ENCODE data around the gene MED14. TPM values are rescaled to one million over a fixed set of nuclear protein-coding genes. Genes with fewer than 3 reads are reported as not detected.

MED14 gene
- total and polyA plus RNA-seq, 2 of the 8 experiments (the other 6 are each of a cell fraction or from before 2014, with no cell fraction given): 79.7 to 117 TPM

GRCh38 chrX:40698851-40699250 lies 36.5 kb downstream of the MED14 start (continued):
- TF ChIP-seq CHD7 (IDR thresholded peaks at IDR 0.05; ENCODE audit: insufficient replicate concordance, low read length) (no peak), SRF (IDR thresholded peaks at IDR 0.05; ENCODE audit: low read depth, low read length) (no peak), TAF1 (IDR thresholded peaks at IDR 0.05; ENCODE audit: low read depth, low read length) (no peak), TCF12 (IDR thresholded peaks at IDR 0.05; ENCODE audit: low read depth, low read length) (no peak), KDM1A (IDR thresholded peaks at IDR 0.05; ENCODE audit: borderline replicate concordance, low read length) (no peak), SAP30 (IDR thresholded peaks at IDR 0.05; ENCODE audit: insufficient read depth, insufficient replicate concordance, low read length) (no peak), PHF8 (conservative IDR thresholded peaks at IDR 0.05; ENCODE audit: low read depth, low read length) (no peak), CTBP2 (IDR thresholded peaks at IDR 0.05; ENCODE audit: borderline replicate concordance, insufficient read depth, insufficient read length, low read length) (no peak), EZH2 (IDR thresholded peaks at IDR 0.05; ENCODE audit: low read depth, low read length, severe bottlenecking) (no peak), BRCA1 (IDR thresholded peaks at IDR 0.05; ENCODE audit: low read depth, low read length) (no peak)
- TF ChIP-seq, protein P1, sequence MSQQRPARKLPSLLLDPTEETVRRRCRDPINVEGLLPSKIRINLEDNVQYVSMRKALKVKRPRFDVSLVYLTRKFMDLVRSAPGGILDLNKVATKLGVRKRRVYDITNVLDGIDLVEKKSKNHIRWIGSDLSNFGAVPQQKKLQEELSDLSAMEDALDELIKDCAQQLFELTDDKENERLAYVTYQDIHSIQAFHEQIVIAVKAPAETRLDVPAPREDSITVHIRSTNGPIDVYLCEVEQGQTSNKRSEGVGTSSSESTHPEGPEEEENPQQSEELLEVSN (IDR thresholded peaks at IDR 0.05): no peak
